GM18909 (cell line): ENCODE measurements around the gene PTCH1.

Source experiments
- ATAC-seq: cut with Tn5 transposase; IDR thresholded peaks from one replicate; pipeline ENCODE4 v1.9.1; 2021; ENCODE audit warnings: mild to moderate bottlenecking; ENCODE audit not compliant: unreplicated experiment, poor library complexity

The PTCH1 gene

GRCh38 chr9:95513711-95514110 lies 3.1 kb downstream of the PTCH1 start:
- no peak for ATAC-seq

DNA sequence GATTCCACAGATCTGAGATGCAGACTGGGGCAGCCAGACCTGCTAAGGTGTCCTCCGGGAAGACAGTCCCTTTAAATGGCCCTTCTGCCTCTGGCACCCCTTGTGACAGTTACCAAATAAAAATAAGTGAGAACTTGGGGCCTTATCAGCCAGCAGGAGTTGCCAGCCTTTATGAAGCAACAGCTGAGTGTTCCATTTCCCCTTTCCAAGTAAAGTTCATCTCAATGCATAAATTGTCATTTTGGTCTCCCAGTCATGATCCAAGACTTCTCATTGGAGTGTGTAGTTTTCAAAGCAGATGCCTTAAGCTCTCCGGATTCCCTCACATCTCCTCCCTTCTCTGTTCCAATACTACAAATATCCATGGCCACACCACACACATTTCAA lies 4.1 kb downstream of the PTCH1 start:
- ATAC-seq: no peak

DNA sequence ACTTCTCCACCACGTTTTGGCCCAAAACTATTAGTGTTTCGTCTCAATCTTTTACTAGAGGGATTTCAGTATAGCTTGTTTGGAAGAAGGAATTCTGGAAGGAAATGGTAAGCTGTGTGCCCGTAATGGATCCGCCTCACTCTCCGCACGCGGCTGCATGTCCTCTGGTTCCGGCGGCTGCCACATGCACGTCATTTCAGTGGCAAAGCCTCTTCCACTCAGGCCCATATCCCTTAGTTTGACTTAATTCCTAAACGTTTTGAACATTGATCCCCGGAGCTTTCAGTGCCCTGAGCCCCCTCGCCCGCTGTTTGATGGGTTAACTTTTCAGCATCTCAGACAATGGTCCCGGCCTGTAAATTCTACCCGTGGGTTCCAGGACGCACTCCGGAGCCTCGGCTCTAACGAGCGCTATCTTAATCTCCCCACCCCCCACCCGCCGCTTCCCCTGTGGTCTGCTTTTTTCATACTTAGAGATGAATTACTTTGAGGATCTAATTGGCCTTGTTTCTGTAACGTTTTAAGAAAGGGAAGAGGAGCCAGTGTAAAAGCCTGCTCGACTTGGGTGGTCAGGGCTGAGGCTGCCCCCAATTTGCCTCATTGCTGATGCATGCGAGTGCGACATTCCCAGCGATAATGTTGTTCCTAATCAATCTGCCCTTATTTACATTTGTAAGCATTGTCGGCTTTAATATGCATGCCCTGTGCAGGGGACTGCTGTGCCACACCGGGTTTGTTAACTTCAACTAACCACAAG lies 4.6 kb downstream of the PTCH1 start:
- ATAC-seq: no peak

GRCh38 chr9:95511616-95511931 lies 5.2 kb downstream of the PTCH1 start:
- no peak for ATAC-seq

- ATAC-seq: peak; percentile 41
These were observed 5.8 kb downstream of the PTCH1 start for GRCh38 chr9:95510709-95511615.

- ATAC-seq: no peak
These were observed 6.7 kb downstream of the PTCH1 start for GRCh38 chr9:95509851-95510708.

DNA sequence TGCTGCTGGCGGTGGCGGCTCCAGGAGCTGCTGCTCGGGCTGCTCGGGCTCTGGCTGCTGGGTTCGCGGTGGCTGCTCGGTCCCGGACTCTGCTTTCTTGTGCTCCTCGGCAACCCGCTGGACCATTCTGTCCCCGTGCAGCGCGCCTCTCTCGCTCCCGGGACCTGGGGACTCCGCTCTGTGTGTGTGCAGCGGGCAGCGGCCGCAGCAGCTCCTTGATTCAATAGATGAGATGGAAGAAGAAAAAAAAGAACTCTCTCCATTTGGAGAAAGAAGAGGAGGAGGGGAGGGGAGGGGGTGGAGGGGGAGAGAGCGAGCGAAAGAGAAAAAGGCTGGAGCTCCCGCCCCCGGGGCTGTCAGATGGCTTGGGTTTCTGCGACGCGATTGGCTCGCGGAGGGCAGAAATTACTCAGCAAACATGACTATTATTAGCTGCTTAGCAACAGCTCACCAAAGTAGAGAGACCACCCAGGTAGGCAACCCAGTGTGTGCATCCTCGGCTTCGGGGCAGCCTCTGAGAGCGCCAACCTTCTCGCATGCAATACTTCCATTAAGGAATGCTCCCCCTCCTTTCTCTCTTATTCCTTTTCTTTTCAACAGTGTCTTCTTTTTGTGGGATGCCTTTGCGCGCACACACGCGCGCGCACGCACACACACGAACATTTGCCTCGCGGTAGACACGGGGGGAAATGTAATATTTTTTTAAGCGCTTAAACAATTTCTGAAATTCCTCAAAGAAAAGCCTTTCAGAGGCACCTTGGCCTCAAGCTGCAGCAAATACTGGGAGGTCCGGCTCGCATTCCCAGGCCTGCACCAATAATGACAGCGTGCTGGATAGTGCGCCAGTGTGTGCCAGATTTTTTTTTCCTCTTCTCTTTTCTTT lies 7.6 kb downstream of the PTCH1 start:
- peak; percentile 34 for ATAC-seq

DNA sequence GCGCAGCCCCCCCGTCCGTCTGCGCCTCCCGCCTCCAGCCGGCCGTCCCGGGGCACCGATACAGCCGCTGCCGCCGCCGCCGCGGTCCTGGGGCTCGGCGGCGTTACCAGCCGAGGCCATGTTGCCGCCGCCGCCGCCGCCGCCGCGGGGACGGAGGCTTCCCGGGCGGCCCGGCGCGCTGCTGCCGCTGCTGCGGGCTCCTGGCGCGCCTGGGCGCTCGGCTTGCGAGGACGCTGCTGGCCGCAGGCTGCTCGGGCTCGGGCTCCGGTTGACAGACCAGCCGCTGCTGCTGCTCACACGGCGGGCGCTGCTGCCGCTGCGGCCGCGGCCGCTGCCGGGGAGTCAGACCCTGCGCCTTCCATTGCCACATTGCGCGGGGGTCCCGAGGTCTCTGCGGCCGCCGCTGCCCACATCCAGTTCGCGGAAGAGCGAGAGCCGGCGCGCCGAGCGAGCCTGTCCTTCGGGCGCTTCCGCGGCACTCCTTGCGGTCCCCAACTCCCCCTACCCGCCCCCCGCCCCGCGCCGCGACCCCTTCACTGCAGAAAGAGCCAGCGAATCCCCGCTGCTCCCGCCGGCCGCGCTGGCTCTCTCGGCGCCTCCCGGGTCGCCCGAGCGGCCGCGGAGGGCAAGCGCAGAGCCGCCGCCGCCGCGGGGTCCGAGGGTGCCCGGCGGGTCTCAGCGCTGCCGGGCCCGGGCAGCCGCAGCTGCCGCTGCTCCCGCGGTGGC lies 8.4 kb downstream of the PTCH1 start:
- ATAC-seq: no peak

GRCh38 chr9:95507464-95508241 lies 9.1 kb downstream of the PTCH1 start:
- no peak for ATAC-seq

DNA sequence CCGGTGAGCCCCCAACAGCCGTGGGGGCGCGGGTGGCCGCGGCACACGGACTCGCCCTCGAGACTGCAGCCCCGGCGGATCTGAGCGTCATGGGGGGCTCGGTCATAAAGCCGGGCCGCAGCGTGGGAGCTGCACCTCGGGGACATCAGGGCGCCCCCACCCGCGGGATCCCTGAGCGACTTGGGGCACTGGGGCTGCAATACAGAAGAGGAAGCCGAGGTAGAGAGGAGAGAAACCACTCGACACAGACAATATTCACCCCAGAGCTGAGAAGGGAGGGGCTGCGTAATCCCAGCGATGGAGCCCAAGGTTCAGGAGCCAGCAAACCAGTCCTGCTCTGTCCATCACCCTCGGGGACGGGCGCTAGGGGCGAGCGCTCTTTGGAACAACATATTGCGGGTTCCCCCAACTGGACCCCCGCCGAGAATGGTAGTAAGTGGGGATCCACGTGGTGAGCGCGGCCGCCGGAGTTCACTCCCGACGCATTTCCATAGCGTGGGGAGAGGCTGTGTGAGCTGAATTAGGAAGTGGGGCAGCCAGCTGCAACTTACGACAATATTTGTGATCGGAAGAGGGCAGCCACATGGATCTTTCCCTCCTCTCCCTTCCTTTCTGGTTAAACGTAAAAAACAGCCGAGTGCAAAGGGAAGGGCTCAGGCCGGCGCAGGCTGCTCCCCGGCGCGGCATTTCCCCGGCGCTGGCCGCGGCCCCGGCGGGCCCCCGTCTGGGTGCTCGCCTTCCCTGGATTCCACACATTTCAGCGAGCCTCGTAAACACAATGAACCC lies 9.9 kb downstream of the PTCH1 start:
- peak; percentile 16 for ATAC-seq

- peak; percentile 26 for ATAC-seq
These were observed 10.4 kb downstream of the PTCH1 start for GRCh38 chr9:95506428-95506677.

GRCh38 chr9:95505717-95506427 lies 10.9 kb downstream of the PTCH1 start:
- peak; percentile 27 for ATAC-seq

GRCh38 chr9:95505072-95505716 lies 11.6 kb downstream of the PTCH1 start:
- ATAC-seq: no peak

GRCh38 chr9:95504053-95504963 lies 12.5 kb downstream of the PTCH1 start:
- no peak for ATAC-seq

DNA sequence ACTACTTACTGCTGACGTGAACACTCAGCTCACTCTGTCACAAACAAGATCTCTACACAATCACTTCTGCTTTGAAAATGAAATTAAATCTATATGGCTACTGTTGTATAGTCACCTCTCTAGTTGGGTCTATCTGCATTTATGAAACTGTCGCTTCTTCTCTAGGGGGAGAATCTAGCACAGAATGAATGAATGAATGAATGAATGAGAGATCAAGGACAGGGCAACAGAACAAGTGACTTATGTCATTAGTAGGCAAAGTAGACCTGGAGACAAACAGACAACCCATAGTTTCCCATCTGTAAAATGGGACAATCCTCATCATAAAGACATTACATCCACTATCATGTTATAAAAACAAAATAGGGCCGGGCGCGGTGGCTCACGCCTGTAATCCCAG lies 13.4 kb downstream of the PTCH1 start:
- no peak for ATAC-seq

GRCh38 chr9:95502248-95502647 lies 14.5 kb downstream of the PTCH1 start:
- ATAC-seq: no peak
